GM12875 (cell line): ENCODE measurements around the gene COL6A3.

Experiments used
- H3K4me3 ChIP-seq: one replicate; pipeline ENCODE4 v1.5.1; 2011; ENCODE audit warnings: low read depth, low read length, control low read depth
- TF ChIP-seq, protein P1 (sequence below): IDR thresholded peaks from 2 replicates; pipeline ENCODE4 v1.5.1; 2011; ENCODE audit warnings: low read depth, mild to moderate bottlenecking, control low read depth, inconsistent platforms, low read length, moderate library complexity, borderline replicate concordance; ENCODE audit not compliant: insufficient read depth

COL6A3 gene

DNA sequence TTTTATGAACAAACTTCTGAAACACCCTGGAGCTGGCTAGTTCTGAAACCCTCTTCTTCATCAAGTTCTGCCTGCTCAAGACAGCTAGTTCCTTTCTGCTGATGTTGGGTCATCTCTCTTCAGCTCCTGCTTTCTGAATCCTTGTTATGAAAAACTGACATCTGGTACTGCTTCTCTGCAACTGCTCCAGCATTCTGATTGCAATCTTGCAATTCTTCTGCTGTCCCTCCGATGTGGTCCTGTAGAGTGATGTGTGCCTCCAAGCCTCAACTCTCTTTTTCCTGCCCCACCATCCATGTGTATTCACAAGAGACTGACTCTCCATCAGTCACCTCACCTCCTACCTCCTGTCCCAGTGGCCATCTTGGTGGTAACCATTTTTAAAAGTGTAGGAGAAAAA lies 21.8 kb downstream of the COL6A3 start:
- H3K4me3 ChIP-seq, result no peak overlapping the region
- TF ChIP-seq, protein P1, sequence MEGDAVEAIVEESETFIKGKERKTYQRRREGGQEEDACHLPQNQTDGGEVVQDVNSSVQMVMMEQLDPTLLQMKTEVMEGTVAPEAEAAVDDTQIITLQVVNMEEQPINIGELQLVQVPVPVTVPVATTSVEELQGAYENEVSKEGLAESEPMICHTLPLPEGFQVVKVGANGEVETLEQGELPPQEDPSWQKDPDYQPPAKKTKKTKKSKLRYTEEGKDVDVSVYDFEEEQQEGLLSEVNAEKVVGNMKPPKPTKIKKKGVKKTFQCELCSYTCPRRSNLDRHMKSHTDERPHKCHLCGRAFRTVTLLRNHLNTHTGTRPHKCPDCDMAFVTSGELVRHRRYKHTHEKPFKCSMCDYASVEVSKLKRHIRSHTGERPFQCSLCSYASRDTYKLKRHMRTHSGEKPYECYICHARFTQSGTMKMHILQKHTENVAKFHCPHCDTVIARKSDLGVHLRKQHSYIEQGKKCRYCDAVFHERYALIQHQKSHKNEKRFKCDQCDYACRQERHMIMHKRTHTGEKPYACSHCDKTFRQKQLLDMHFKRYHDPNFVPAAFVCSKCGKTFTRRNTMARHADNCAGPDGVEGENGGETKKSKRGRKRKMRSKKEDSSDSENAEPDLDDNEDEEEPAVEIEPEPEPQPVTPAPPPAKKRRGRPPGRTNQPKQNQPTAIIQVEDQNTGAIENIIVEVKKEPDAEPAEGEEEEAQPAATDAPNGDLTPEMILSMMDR, result no peak

DNA sequence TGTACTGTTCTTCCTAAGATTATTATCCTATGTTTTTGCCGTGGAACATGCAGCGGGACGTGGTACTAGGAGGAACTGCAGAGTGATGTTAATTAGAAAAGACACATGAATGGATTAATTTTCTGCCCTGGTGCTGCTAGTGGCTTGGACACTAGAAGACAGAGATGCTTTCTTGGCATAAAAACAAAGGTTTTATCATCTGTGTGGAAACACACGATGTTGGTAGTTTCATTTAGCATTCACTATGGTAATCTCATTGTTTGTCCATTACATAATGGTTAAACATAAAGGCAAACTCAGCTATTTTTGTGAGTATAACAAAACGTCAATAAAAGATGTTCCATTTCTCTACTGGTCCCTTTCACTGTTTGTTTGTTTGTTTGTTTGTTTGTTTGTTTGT lies 22.8 kb downstream of the COL6A3 start:
- no peak overlapping the region for H3K4me3 ChIP-seq
- TF ChIP-seq, protein P1, result no peak

DNA sequence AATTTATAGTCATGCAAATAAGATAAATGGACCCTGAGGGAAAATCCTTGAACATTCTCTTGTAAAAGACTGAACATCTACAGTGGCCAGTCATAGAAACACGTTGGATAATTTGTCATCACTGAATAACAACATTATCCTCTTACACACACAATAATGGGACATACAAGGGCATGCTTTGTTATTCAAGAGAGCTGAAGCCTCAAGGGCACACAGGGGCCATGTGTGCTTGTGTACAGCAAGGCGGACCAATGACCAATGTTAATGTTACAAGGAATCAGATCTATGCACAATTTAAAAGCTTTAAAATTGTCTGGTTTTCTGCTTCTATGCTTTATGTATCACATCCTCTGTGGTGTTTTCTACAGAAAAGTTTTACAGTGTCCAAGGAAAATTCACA lies 23.7 kb downstream of the COL6A3 start:
- H3K4me3 ChIP-seq, result no peak overlapping the region
- TF ChIP-seq, protein P1, result no peak

DNA sequence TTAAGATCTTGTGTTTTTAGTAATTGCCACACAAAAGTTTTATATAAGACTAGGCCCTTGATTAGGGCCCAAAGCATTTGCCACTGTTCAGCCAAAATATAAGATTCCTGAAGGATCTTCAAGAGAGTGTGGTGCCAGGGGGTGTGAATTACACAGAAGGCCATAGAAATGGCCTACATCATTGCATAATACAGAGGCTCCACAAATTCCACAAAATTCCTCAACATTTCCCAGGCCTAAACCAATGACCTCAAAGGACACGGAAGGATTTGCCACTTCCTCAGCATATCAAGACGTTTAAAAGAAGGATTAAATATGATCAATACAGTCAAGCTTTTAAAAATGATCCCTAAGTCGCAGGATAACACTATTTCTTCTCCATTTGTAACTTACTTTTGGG lies 24.1 kb downstream of the COL6A3 start:
- H3K4me3 ChIP-seq, result no peak overlapping the region
- TF ChIP-seq, protein P1, result no peak

DNA sequence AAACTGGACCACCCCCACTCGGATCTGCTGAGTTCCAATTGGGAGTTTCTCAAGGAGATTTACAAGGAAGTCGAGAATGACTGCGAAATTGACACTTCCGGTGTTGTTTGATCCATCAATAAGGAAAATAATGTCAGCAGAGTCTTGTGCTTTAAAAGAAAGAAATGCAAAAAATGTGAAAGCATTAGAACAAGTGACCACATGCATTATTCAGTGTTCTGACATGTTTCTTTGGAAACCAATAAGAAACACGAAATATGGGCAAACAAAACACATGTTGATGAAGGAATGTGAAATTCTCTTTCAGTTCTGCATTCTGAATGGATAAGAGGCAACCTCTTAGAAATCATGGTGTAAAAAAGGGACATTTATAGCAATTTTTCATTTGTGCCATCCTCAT lies 25.9 kb downstream of the COL6A3 start:
- no peak overlapping the region for H3K4me3 ChIP-seq
- TF ChIP-seq, protein P1, result no peak

DNA sequence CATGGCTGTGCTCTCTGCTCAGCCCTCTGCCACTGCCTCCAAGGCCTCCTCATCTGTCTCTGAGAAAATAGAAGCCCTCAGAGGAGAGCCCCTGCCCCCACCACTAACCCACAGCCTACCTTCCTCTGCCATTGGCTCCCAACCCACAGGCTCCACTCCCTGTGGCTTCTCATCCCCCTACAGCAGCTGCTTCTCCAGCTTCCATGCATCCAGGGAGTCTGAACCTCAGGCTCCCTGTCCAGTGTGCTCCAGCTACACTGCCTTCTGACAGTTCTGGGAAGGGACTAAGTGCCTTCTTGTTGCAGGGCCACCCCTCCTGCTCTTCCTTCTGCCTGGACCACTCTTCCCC lies 29.3 kb downstream of the COL6A3 start:
- TF ChIP-seq, protein P1, result no peak
- H3K4me3 ChIP-seq, result no peak overlapping the region

DNA sequence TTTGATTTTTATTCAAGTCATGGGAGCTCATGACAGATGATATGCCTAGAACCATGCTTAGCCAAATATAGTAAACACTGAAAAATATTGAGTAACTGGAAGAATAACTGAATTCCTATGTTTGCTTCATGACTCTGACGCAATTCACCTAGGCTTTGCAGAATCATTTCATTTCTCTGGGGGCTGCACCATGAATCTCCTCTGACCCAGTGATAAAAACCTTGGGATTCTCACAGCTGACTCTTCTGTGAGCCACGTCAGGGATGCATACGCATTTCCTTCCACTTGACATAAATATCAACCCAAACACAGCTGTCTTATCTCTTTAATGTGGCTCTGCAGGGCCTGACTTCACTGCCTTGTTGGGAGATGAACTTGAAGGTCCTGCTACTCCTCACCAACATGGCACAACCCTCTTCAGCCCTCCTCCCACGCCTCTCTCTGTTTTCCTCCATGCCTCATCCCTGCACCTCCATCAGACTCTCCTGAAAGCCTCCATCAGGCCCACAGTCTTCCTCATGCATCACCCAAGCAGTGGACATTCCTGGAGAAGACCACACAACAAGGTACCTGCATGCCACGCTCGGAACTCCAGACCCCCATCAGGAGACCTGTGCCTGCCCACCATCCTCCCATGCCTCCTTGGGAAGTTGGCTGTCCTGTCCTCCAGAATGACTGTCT lies 29.8 kb downstream of the COL6A3 start:
- no peak overlapping the region for H3K4me3 ChIP-seq
- TF ChIP-seq, protein P1, result no peak
